Nephron (organoid): ENCODE measurements around the gene WWOX.

Experiments used
- H3K27ac Mint-ChIP-seq, 3 experiments: 2 replicates each; pipeline ENCODE4 v1.8.0; 2020; ENCODE audit warnings: mixed read lengths in 3 of 3, mild to moderate bottlenecking in 2 of 3, moderate library complexity in 1 of 3
- H3K27me3 Mint-ChIP-seq: 2 replicates; pipeline ENCODE4 v1.8.0; 2021; ENCODE audit warnings: low read depth, mild to moderate bottlenecking, moderate library complexity, mixed read lengths
- H3K36me3 Mint-ChIP-seq: 2 replicates; pipeline ENCODE4 v1.8.0; 2020; ENCODE audit warnings: low read depth, mixed read lengths
- H3K4me1 Mint-ChIP-seq: 2 replicates; pipeline ENCODE4 v1.8.0; 2020; ENCODE audit warnings: mixed read lengths
- H3K4me3 Mint-ChIP-seq, 3 experiments: 2 replicates each; pipeline ENCODE4 v1.8.0; 2020; ENCODE audit warnings: mild to moderate bottlenecking in 3 of 3, mixed read lengths in 3 of 3, moderate library complexity in 2 of 3
- H3K9me3 Mint-ChIP-seq: 2 replicates; pipeline ENCODE4 v1.8.0; 2020; ENCODE audit warnings: mixed read lengths
- TF ChIP-seq, protein P1 (sequence below), 3 experiments: fragments of 200-600 bp; sonication (generic); IDR thresholded peaks; one replicate each; pipeline ENCODE4 v1.5.0; 2021; ENCODE audit warnings: antibody characterized with exemption in 3 of 3; ENCODE audit not compliant: unreplicated experiment in 3 of 3

Gene WWOX

DNA sequence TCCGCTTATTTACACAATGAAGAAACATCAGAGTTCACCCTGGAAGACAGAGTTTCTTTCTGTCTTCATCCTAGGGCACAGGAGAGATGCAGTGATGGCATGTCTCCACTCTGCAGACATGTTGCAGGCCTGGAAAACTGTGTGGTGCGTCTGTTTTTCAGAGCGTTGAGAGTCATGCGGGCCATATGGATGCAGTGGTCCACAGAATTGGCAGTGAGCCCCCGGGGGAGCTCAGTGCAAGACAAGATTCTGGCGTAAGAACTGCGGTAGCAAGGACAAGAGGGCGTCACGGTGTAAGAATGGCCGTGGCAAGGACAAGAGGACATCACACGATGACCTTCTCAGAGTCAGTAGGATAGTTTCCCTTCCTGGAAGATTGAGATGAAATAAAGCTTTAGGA, 847.1 kb downstream of the WWOX start:
- Mint-ChIP-seq H3K27me3 (peaks cover 19% of the 10 kb centered on the region), H3K9me3 (no peaks in the 10 kb centered on the region), H3K4me3 (no peak overlapping the region), H3K27ac (no peak overlapping the region), H3K4me1 (no peaks in the 10 kb centered on the region), H3K36me3 (no peaks in the 10 kb centered on the region)
- TF ChIP-seq, protein P1, sequence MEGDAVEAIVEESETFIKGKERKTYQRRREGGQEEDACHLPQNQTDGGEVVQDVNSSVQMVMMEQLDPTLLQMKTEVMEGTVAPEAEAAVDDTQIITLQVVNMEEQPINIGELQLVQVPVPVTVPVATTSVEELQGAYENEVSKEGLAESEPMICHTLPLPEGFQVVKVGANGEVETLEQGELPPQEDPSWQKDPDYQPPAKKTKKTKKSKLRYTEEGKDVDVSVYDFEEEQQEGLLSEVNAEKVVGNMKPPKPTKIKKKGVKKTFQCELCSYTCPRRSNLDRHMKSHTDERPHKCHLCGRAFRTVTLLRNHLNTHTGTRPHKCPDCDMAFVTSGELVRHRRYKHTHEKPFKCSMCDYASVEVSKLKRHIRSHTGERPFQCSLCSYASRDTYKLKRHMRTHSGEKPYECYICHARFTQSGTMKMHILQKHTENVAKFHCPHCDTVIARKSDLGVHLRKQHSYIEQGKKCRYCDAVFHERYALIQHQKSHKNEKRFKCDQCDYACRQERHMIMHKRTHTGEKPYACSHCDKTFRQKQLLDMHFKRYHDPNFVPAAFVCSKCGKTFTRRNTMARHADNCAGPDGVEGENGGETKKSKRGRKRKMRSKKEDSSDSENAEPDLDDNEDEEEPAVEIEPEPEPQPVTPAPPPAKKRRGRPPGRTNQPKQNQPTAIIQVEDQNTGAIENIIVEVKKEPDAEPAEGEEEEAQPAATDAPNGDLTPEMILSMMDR (IDR thresholded peaks at IDR 0.05; ENCODE audit: unreplicated experiment in 3 of 3): no peak

DNA sequence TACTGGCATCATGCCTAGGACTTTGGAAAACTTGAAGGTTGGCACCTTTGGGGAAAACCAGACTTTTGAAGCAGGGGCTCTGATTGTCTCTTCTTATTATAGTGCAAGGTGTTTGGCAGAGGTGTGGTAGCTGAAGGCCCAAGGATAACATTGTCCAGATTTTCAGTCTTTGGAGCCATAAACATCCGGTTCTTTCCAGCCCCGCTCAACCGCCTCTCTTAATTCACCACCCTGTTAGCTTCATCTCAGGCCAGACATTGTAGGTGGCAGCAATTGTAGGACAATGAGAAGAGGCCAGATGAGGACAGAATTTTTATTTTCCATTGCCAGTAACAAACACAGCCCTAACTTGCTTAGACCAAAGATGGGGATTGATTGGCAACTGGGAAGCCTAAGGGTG, 851.3 kb downstream of the WWOX start:
- Mint-ChIP-seq H3K27ac (no peak overlapping the region), H3K27me3 (peaks cover 17% of the 10 kb centered on the region), H3K36me3 (no peaks in the 10 kb centered on the region), H3K4me3 (no peak overlapping the region), H3K9me3 (no peaks in the 10 kb centered on the region), H3K4me1 (no peaks in the 10 kb centered on the region)
- TF ChIP-seq, protein P1 (IDR thresholded peaks at IDR 0.05; ENCODE audit: unreplicated experiment in 3 of 3): no peak

DNA sequence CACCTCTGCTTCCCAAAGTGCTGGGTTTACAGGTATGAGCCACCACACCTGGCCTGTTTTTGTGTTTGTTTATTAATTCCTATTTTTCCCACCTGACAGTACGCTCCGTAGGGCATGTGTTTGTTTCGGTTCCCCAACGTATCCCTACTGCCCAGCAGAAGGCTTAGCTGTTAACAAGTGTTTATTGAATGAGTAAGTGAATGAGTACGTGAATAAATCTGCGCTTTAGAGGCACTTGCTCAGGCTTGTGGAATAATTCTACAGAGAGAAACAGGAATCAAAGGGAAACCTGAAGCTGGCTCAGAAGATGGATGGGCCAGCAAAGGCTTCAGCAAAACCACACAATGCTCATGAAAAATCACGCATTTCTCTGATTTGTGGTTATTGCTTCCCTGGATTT, 853.2 kb downstream of the WWOX start:
- peaks cover 9% of the 10 kb centered on the region for H3K27me3 Mint-ChIP-seq

DNA sequence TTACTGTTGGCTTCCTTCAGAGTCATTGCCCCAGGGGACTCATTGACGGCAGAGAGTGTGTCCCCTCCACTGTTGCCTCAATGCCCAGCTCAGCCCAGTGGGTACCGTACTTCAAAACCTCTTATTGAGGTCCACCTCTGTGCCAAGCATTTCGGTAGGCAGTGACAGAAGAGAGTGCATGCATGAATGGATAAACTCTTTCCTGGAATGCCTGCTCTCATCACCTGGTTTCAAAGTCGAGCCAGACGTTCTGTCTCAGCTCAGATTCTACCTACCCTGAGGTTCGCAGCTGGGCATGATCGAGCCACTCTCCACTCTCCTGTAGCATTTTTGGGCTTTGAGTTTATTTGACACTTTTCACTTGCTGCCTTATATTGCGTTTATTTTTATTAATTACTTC, 854.1 kb downstream of the WWOX start:
- Mint-ChIP-seq H3K27me3 (peaks cover 4% of the 10 kb centered on the region), H3K4me1 (peaks cover 13% of the 10 kb centered on the region), H3K36me3 (no peaks in the 10 kb centered on the region), H3K27ac (no peak overlapping the region), H3K9me3 (no peaks in the 10 kb centered on the region), H3K4me3 (no peak overlapping the region)
- TF ChIP-seq, protein P1 (IDR thresholded peaks at IDR 0.05; ENCODE audit: unreplicated experiment in 3 of 3): no peak

More for the DNA sequence above, 853.2 kb downstream of the WWOX start:
- H3K9me3 Mint-ChIP-seq: no peaks in the 10 kb centered on the region
- TF ChIP-seq, protein P1 (IDR thresholded peaks at IDR 0.05; ENCODE audit: unreplicated experiment in 3 of 3): no peak
- no peak overlapping the region for H3K4me3 Mint-ChIP-seq
- peaks cover 8% of the 10 kb centered on the region for H3K4me1 Mint-ChIP-seq
- H3K27ac Mint-ChIP-seq: no peak overlapping the region
- no peaks in the 10 kb centered on the region for H3K36me3 Mint-ChIP-seq

DNA sequence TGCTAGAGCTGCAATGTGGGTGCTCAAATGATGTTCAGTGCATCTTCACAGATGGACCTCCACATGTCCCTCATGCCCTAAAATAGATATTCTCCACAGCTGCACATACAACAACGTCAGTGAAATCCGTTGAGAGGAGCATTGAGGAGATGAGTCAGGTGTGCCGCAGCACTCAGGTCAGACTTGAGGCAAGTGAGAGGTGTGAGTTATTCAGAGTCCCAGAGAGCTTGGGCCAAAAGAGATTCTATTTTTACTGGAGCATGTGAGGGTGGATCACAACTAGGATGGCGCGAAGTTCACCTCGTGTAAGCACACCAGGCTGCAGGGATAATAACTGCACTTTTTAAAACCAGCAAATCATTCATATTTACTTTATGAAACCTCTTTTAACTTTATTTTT, 855.8 kb downstream of the WWOX start:
- Mint-ChIP-seq H3K4me3 (no peak overlapping the region), H3K27ac (no peak overlapping the region), H3K27me3 (peaks cover 4% of the 10 kb centered on the region), H3K36me3 (no peaks in the 10 kb centered on the region), H3K4me1 (peaks cover 13% of the 10 kb centered on the region), H3K9me3 (no peaks in the 10 kb centered on the region)
- TF ChIP-seq, protein P1 (IDR thresholded peaks at IDR 0.05; ENCODE audit: unreplicated experiment in 3 of 3): no peak

DNA sequence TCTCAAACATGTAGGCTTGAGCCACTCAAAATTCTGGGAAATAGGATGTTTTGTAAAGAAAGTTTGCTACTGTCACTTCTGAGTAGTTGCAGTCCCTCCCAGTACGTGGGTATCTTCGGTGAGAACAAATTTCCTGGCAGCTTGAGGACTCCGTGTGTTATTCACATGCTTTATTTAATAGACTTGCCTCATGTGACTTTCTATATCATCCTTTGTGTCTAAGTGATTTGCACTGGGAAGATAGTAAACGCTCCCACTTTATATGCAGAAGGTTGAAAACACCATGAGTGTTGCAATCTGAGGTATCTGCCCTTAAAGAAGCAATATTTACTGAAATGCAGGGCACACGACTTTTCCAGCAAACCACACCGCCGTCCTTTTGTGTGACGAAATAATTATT, 857.4 kb downstream of the WWOX start:
- H3K4me1 Mint-ChIP-seq: peaks cover 13% of the 10 kb centered on the region
- no peak overlapping the region for H3K4me3 Mint-ChIP-seq
- H3K9me3 Mint-ChIP-seq: no peaks in the 10 kb centered on the region
- TF ChIP-seq, protein P1 (IDR thresholded peaks at IDR 0.05; ENCODE audit: unreplicated experiment in 3 of 3): no peak
- no peaks in the 10 kb centered on the region for H3K36me3 Mint-ChIP-seq
- H3K27me3 Mint-ChIP-seq: no peaks in the 10 kb centered on the region
- H3K27ac Mint-ChIP-seq: no peak overlapping the region
